ENCODE data around the gene STK11. TPM values are rescaled to one million over a fixed set of nuclear protein-coding genes. Genes with fewer than 3 reads are reported as not detected.

STK11 gene
- total and polyA plus RNA-seq, 7 experiments from 2014 or later = 13.9 to 91.3 (median 71.5) TPM

GRCh38 chr19:1261538-1261797 is 55.9 kb downstream of the STK11 start:
- ChIA-PET POLR2A (interaction anchor here (1.0 to 14.9 kb wide), 9 partner anchors 5 to 588 kb away, joined by 3 to 366 read pairs (median 6); partner anchors contain the start of genes ATP5F1D, CIRBP and FAM174C), CTCF (interaction anchor here (0.8 to 1.6 kb wide), 2 partner anchors 8 to 17 kb away, joined by 3 to 16 read pairs; no protein-coding TSS in a partner anchor)
- intact Hi-C loops (cut with micrococcal nuclease) = loop anchor here (1.0 to 10.0 kb wide), 3 partner anchors 8 to 593 kb away; partner anchors contain the start of genes CIRBP (in 2 of the 2) and FAM174C (in 1 of the 2)
- H3K27me3 Mint-ChIP-seq = no peaks in the 10 kb centered on the region
- H3K36me3 Mint-ChIP-seq = peaks cover 0 to 7% (median 4%) of the 10 kb centered on the region in 5 donors
- H3K4me1 Mint-ChIP-seq = peaks cover 34 to 61% (median 52%) of the 10 kb centered on the region in 7 donors
- peaks cover 0 to 16% (median 3%) of the 10 kb centered on the region in 3 experiments for H3K36me3 ChIP-seq (ENCODE audit: control insufficient read depth in 2 of 3, insufficient read depth in 3 of 3, low read length in 3 of 3)
- peak overlapping the region; percentile 83 to 93 (median 88) for H3K4me3 Mint-ChIP-seq
- H3K27me3 ChIP-seq (ENCODE audit: control insufficient read depth in 2 of 2, insufficient read depth in 2 of 2, low read length in 2 of 2) = no peaks in the 10 kb centered on the region
- no peaks in the 10 kb centered on the region for H3K9me3 Mint-ChIP-seq
- H3K9me3 ChIP-seq (ENCODE audit: control insufficient read depth in 2 of 3, low read length in 3 of 3) = no peaks in the 10 kb centered on the region
- DNase-seq = no peak
- peak overlapping the region; percentile 95 for H3K4me3 ChIP-seq (ENCODE audit: low read length)
- ATAC-seq = no peak
- peak overlapping the region; percentile 99 for H3K27ac ChIP-seq (ENCODE audit: low read depth, low read length)
- peak overlapping the region; percentile 88 to 98 (median 96) for H3K27ac Mint-ChIP-seq
- H3K4me1 ChIP-seq (ENCODE audit: control insufficient read depth in 2 of 2, insufficient read depth in 2 of 2, low read length in 2 of 2) = peaks cover 44 to 49% of the 10 kb centered on the region in 2 donors

- Mint-ChIP-seq H3K4me1 (peaks cover 35 to 58% (median 49%) of the 10 kb centered on the region in 7 donors), H3K27ac (peak overlapping the region; percentile 88 to 98 (median 96)), H3K4me3 (peak overlapping the region; percentile 83 to 93 (median 88)), H3K9me3 (no peaks in the 10 kb centered on the region), H3K27me3 (peaks cover 0 to under 1% (median 0%) of the 10 kb centered on the region in 5 donors), H3K36me3 (peaks cover 0 to 7% (median 4%) of the 10 kb centered on the region in 5 donors)
- no peaks in the 10 kb centered on the region for H3K9me3 ChIP-seq (ENCODE audit: control insufficient read depth in 2 of 3, low read length in 3 of 3)
- peaks cover 39 to 49% of the 10 kb centered on the region in 2 donors for H3K4me1 ChIP-seq (ENCODE audit: control insufficient read depth in 2 of 2, insufficient read depth in 2 of 2, low read length in 2 of 2)
- ChIA-PET CTCF (interaction anchor here (0.8 to 1.6 kb wide), 2 partner anchors 9 to 18 kb away, joined by 3 to 16 read pairs; no protein-coding TSS in a partner anchor), POLR2A (interaction anchor here (1.0 to 14.9 kb wide), 10 partner anchors 5 to 588 kb away, joined by 3 to 366 read pairs (median 6); partner anchors contain the start of genes ATP5F1D, CIRBP and FAM174C)
- H3K27me3 ChIP-seq (ENCODE audit: control insufficient read depth in 2 of 2, insufficient read depth in 2 of 2, low read length in 2 of 2) = no peaks in the 10 kb centered on the region
- peak in 1 of 9 donors; percentile 61 for DNase-seq
- intact Hi-C loops (cut with micrococcal nuclease) = loop anchor here (1.0 to 10.0 kb wide), 3 partner anchors 7 to 593 kb away; partner anchors contain the start of genes CIRBP (in 2 of the 2) and FAM174C (in 1 of the 2)
- H3K4me3 ChIP-seq (ENCODE audit: low read length) = peak overlapping the region; percentile 95
- peak overlapping the region; percentile 99 for H3K27ac ChIP-seq (ENCODE audit: low read depth, low read length)
- ATAC-seq = no peak
- H3K36me3 ChIP-seq (ENCODE audit: control insufficient read depth in 2 of 3, insufficient read depth in 3 of 3, low read length in 3 of 3) = peaks cover 0 to 11% (median 0%) of the 10 kb centered on the region in 3 experiments
These were observed 56.4 kb downstream of the STK11 start for GRCh38 chr19:1261798-1262622.

- ATAC-seq (no peak), DNase-seq (no peak)
- intact Hi-C loops (cut with micrococcal nuclease) = loop anchor here in 1 of 2 donors (10.0 kb wide), 1 partner anchor 592 kb away; no protein-coding TSS in a partner anchor
- Histone ChIP-seq H3K4me3 (ENCODE audit: low read length) (no peak overlapping the region), H3K36me3 (ENCODE audit: control insufficient read depth in 2 of 3, insufficient read depth in 3 of 3, low read length in 3 of 3) (peaks cover 0 to 4% (median 0%) of the 10 kb centered on the region in 3 experiments), H3K4me1 (ENCODE audit: control insufficient read depth in 2 of 2, insufficient read depth in 2 of 2, low read length in 2 of 2) (peaks cover 41 to 53% of the 10 kb centered on the region in 2 donors), H3K9me3 (ENCODE audit: control insufficient read depth in 2 of 3, low read length in 3 of 3) (no peaks in the 10 kb centered on the region), H3K27ac (ENCODE audit: low read depth, low read length) (peak overlapping the region; percentile 99), H3K27me3 (ENCODE audit: control insufficient read depth in 2 of 2, insufficient read depth in 2 of 2, low read length in 2 of 2) (no peaks in the 10 kb centered on the region)
- H3K27me3 Mint-ChIP-seq = peaks cover 0 to 4% (median 0%) of the 10 kb centered on the region in 5 donors
- H3K4me1 Mint-ChIP-seq = peaks cover 37 to 59% (median 50%) of the 10 kb centered on the region in 7 donors
- H3K27ac Mint-ChIP-seq = peak overlapping the region in 6 of 9 donors; percentile 54 to 73 (median 64)
- CTCF ChIA-PET = interaction anchor here (1.6 kb wide), 1 partner anchor 18 kb away, joined by 16 read pairs; no protein-coding TSS in a partner anchor
- POLR2A ChIA-PET = interaction anchor here (1.0 to 14.9 kb wide), 5 partner anchors 9 to 19 kb away, joined by 4 to 366 read pairs (median 7); partner anchors contain the start of genes ATP5F1D and FAM174C
- H3K36me3 Mint-ChIP-seq = peaks cover 0 to 3% (median 0%) of the 10 kb centered on the region in 5 donors
- H3K9me3 Mint-ChIP-seq = no peaks in the 10 kb centered on the region
- H3K4me3 Mint-ChIP-seq = peak overlapping the region in 8 of 10 donors; percentile 25 to 90 (median 43)
These were observed 57.1 kb downstream of the STK11 start for GRCh38 chr19:1262623-1263123.

DNA sequence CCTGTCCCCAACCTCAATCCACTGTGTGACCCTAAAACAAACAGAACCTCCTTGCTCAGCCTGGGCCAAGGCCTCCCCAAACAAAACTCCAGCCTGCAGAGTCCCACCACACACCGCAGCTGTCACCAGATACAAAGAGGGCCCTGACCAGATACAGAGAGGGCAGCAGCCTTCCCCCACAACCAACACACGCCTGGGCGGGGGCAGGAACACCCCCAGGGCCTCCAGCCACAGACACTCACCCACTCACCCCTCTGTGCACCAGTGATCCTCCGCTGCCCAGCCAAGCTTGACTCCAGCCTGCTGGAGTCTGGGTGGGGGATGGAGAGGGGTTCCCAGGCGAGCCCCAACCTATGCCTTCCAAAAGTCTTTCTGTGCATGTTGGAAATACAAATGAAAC is 57.6 kb downstream of the STK11 start:
- CTCF ChIA-PET = interaction anchor here (1.4 kb wide), 2 partner anchors 14 to 19 kb away, joined by 4 to 9 read pairs; no protein-coding TSS in a partner anchor
- Histone ChIP-seq H3K27ac (ENCODE audit: low read depth, low read length) (no peak overlapping the region), H3K36me3 (ENCODE audit: control insufficient read depth in 2 of 3, insufficient read depth in 3 of 3, low read length in 3 of 3) (no peaks in the 10 kb centered on the region), H3K4me1 (ENCODE audit: control insufficient read depth in 2 of 2, insufficient read depth in 2 of 2, low read length in 2 of 2) (peaks cover 41 to 53% of the 10 kb centered on the region in 2 donors), H3K9me3 (ENCODE audit: control insufficient read depth in 2 of 3, low read length in 3 of 3) (no peaks in the 10 kb centered on the region), H3K27me3 (ENCODE audit: control insufficient read depth in 2 of 2, insufficient read depth in 2 of 2, low read length in 2 of 2) (no peaks in the 10 kb centered on the region), H3K4me3 (ENCODE audit: low read length) (no peak overlapping the region)
- DNase-seq (no peak), ATAC-seq (no peak)
- Mint-ChIP-seq H3K27ac (peak overlapping the region in 8 of 9 donors; percentile 31 to 86 (median 72)), H3K36me3 (peaks cover 0 to 2% (median 0%) of the 10 kb centered on the region in 5 donors), H3K9me3 (no peaks in the 10 kb centered on the region), H3K27me3 (peaks cover 0 to 4% (median 0%) of the 10 kb centered on the region in 5 donors), H3K4me1 (peaks cover 32 to 57% (median 47%) of the 10 kb centered on the region in 7 donors), H3K4me3 (peak overlapping the region in 7 of 10 donors; percentile 45 to 70 (median 47))
- POLR2A ChIA-PET = interaction anchor here (1.3 to 14.9 kb wide), 4 partner anchors 10 to 19 kb away, joined by 5 to 366 read pairs (median 16); partner anchors contain the start of genes ATP5F1D and FAM174C
- intact Hi-C loops (cut with micrococcal nuclease) = loop anchor here in 1 of 2 donors (10.0 kb wide), 1 partner anchor 592 kb away; no protein-coding TSS in a partner anchor

GRCh38 chr19:1264801-1265614 is 59.4 kb downstream of the STK11 start:
- ChIA-PET POLR2A (interaction anchor here (1.5 to 14.9 kb wide), 4 partner anchors 9 to 21 kb away, joined by 5 to 366 read pairs (median 122); partner anchors contain the start of genes ATP5F1D and FAM174C), CTCF (interaction anchor here (1.2 to 5.1 kb wide), 4 partner anchors 18 to 100 kb away, joined by 3 to 164 read pairs (median 6); no protein-coding TSS in a partner anchor)
- Histone ChIP-seq H3K4me3 (ENCODE audit: low read length) (no peak overlapping the region), H3K9me3 (ENCODE audit: control insufficient read depth in 2 of 3, low read length in 3 of 3) (no peaks in the 10 kb centered on the region), H3K27ac (ENCODE audit: low read depth, low read length) (no peak overlapping the region), H3K27me3 (ENCODE audit: control insufficient read depth in 2 of 2, insufficient read depth in 2 of 2, low read length in 2 of 2) (no peaks in the 10 kb centered on the region), H3K36me3 (ENCODE audit: control insufficient read depth in 2 of 3, insufficient read depth in 3 of 3, low read length in 3 of 3) (no peaks in the 10 kb centered on the region), H3K4me1 (ENCODE audit: control insufficient read depth in 2 of 2, insufficient read depth in 2 of 2, low read length in 2 of 2) (peaks cover 37 to 47% of the 10 kb centered on the region in 2 donors)
- intact Hi-C loops (cut with micrococcal nuclease) = loop anchor here (5.0 to 10.0 kb wide), 2 partner anchors 468 to 590 kb away; partner anchors contain the start of gene PTBP1 (in 1 of the 2)
- H3K36me3 Mint-ChIP-seq = peaks cover 0 to 3% (median under 1%) of the 10 kb centered on the region in 5 donors
- ATAC-seq (no peak), DNase-seq (no peak)
- peak overlapping the region in 8 of 10 donors; percentile 10 to 96 (median 59) for H3K4me3 Mint-ChIP-seq
- H3K27me3 Mint-ChIP-seq = peaks cover 0 to 6% (median 0%) of the 10 kb centered on the region in 5 donors
- H3K9me3 Mint-ChIP-seq = peaks cover 0 to 4% (median 0%) of the 10 kb centered on the region in 11 donors
- peaks cover 35 to 54% (median 41%) of the 10 kb centered on the region in 7 donors for H3K4me1 Mint-ChIP-seq
- H3K27ac Mint-ChIP-seq = peak overlapping the region in 6 of 9 donors; percentile 35 to 87 (median 70)

All from naive thymus-derived CD4-positive, alpha-beta T cell (primary cell).